WTC11 (cell line): ENCODE results near the gene ACVR1B.

Experiments
- ATF3 ChIP-seq: sonication (generic); formaldehyde crosslinking; conservative IDR thresholded peaks from 2 replicates; pipeline ENCODE4 v1.8.1; 2022; ENCODE audit warnings: mild to moderate bottlenecking, missing genetic modification reagents
- FOXP4 ChIP-seq: sonication (generic); formaldehyde crosslinking; IDR thresholded peaks from 2 replicates; pipeline ENCODE4 v1.8.0; 2022; ENCODE audit warnings: mild to moderate bottlenecking, missing genetic modification reagents
- JUN ChIP-seq: sonication (generic); formaldehyde crosslinking; IDR thresholded peaks from 2 replicates; pipeline ENCODE4 v1.8.0; 2023; ENCODE audit warnings: mild to moderate bottlenecking, missing genetic modification reagents
- NFYB ChIP-seq: sonication (generic); formaldehyde crosslinking; conservative IDR thresholded peaks from 2 replicates; pipeline ENCODE4 v1.8.0; 2022; ENCODE audit warnings: low read depth, missing genetic modification reagents
- NR2C2 ChIP-seq: sonication (generic); formaldehyde crosslinking; IDR thresholded peaks from 2 replicates; pipeline ENCODE4 v1.8.0; 2022; ENCODE audit warnings: mild to moderate bottlenecking, missing genetic modification reagents
- ZNF423 ChIP-seq: fragments of 250-450 bp; sonication (Bioruptor Pico); IDR thresholded peaks from 2 replicates; pipeline ENCODE4 v2.1.2; 2022; ENCODE audit warnings: mild to moderate bottlenecking, moderate library complexity
- TF ChIP-seq, protein P1 (sequence below): sonication (generic); formaldehyde crosslinking; IDR thresholded peaks from 2 replicates; pipeline ENCODE4 v1.8.0; 2022; ENCODE audit warnings: mild to moderate bottlenecking, missing genetic modification reagents
- TF ChIP-seq, protein P2 (sequence below): sonication (generic); formaldehyde crosslinking; IDR thresholded peaks from 2 replicates; pipeline ENCODE4 v1.8.1; 2023; ENCODE audit warnings: mild to moderate bottlenecking, missing genetic modification reagents, moderate library complexity

GRCh38 chr12:51925346-51926063 lies 26.0 kb upstream of the ACVR1B start:
- TF ChIP-seq, protein P1, sequence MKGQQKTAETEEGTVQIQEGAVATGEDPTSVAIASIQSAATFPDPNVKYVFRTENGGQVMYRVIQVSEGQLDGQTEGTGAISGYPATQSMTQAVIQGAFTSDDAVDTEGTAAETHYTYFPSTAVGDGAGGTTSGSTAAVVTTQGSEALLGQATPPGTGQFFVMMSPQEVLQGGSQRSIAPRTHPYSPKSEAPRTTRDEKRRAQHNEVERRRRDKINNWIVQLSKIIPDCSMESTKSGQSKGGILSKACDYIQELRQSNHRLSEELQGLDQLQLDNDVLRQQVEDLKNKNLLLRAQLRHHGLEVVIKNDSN (CRISPR knock-in tag) = no peak
- no peak for TF ChIP-seq ZNF423 (CRISPR knock-in tag)
- TF ChIP-seq, protein P2, sequence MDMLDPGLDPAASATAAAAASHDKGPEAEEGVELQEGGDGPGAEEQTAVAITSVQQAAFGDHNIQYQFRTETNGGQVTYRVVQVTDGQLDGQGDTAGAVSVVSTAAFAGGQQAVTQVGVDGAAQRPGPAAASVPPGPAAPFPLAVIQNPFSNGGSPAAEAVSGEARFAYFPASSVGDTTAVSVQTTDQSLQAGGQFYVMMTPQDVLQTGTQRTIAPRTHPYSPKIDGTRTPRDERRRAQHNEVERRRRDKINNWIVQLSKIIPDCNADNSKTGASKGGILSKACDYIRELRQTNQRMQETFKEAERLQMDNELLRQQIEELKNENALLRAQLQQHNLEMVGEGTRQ (CRISPR knock-in tag) = no peak
- no peak for TF ChIP-seq NFYB (CRISPR knock-in tag)
- no peak for TF ChIP-seq JUN (CRISPR knock-in tag)
- no peak for TF ChIP-seq NR2C2 (CRISPR knock-in tag)
- TF ChIP-seq FOXP4 (CRISPR knock-in tag) = no peak
- no peak for TF ChIP-seq ATF3 (CRISPR knock-in tag)
